ENCODE data around the gene SOD3.

- TF ChIP-seq, protein P1, sequence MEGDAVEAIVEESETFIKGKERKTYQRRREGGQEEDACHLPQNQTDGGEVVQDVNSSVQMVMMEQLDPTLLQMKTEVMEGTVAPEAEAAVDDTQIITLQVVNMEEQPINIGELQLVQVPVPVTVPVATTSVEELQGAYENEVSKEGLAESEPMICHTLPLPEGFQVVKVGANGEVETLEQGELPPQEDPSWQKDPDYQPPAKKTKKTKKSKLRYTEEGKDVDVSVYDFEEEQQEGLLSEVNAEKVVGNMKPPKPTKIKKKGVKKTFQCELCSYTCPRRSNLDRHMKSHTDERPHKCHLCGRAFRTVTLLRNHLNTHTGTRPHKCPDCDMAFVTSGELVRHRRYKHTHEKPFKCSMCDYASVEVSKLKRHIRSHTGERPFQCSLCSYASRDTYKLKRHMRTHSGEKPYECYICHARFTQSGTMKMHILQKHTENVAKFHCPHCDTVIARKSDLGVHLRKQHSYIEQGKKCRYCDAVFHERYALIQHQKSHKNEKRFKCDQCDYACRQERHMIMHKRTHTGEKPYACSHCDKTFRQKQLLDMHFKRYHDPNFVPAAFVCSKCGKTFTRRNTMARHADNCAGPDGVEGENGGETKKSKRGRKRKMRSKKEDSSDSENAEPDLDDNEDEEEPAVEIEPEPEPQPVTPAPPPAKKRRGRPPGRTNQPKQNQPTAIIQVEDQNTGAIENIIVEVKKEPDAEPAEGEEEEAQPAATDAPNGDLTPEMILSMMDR (IDR thresholded peaks at IDR 0.05), result no peak
- no peak for TF ChIP-seq POLR2A (IDR thresholded peaks at IDR 0.05)
Measured at GRCh38 chr4:24831637-24832036, 36.3 kb downstream of the SOD3 start.

Measured in esophagus squamous epithelium (tissue), 4 donors.